ENCODE data around the gene LDHA. TPM values are rescaled to one million over a fixed set of nuclear protein-coding genes. Genes with fewer than 3 reads are reported as not detected.

The LDHA gene
- total RNA-seq = 507 TPM

DNA sequence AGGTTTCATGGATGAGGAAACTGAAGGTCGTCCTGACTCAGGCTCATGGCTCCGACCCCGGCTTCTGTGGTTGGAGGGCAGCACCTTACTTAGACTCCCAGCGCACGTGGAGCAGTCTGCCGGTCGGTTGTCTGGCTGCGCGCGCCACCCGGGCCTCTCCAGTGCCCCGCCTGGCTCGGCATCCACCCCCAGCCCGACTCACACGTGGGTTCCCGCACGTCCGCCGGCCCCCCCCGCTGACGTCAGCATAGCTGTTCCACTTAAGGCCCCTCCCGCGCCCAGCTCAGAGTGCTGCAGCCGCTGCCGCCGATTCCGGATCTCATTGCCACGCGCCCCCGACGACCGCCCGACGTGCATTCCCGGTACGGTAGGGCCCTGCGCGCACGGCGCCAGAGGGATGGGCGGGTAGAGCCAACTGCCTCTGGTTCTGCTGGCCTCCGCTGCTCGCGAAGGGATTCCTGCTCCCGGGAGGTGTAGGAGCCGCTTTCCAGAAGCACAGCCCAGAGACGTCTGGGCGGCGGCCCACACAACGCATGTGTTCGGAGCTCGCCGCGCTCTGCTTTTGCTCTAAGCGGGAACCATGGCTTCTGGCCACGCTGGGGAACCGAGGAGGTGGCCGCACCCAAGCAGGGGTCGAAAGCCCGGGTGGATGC, at the start of gene LDHA:
Gene LDHA (plus strand): TSS at position 289 of the 653 bp plus-strand sequence. CDS start 2,280 bp downstream, outside the sequence.

DNA sequence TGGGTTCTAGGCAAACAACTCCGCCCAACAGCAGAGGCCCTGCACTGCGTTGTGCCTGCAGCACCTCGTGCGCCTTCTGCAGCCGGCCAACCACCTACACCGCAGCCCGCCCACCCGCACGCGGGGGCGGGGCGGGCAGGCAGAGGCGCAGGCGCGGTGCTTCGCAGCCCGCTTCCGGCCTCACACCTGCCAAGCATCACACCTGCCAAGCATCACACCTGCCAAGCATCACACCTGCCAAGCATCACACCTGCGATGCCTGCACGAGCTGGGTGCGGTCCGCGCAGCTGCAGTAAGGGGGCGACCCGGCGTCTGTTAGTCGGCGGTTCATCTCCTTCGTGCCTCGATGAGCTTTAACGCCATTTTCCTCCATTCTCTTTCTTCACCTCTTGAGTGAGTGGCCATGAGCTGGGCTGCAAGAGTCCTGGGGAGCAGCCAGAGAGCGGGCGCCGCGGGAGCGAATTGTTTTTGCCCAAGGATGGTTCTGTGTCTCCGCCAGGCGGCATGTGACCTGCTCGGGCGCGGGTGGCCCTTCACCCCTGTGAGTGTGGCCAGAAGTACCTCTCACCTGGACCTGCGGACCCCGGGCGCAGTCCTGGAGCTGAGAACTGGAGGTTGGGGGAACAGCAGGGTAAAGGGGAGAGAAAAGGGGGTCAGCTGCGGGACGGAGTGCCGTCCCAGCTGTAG, 61.5 kb downstream of the LDHA start, which contains the start of gene LDHAL6A:
Gene LDHAL6A (plus strand): TSS at position 171 of the 687 bp plus-strand sequence. CDS start 825 bp downstream, outside the sequence.

Other genes with a start within 250 kb of the LDHA start
- gene MRGPRX4, start 221.7 kb upstream of the LDHA start, total RNA-seq = not detected
- not detected for gene SAA4, start 157.8 kb upstream of the LDHA start, total RNA-seq
- 0.99 TPM for gene SAA2, start 145.9 kb upstream of the LDHA start, total RNA-seq
- not detected for gene SAA1, start 128.3 kb upstream of the LDHA start, total RNA-seq
- gene HPS5, start 72.4 kb upstream of the LDHA start, total RNA-seq = 43.2 TPM
- 94.6 TPM for gene GTF2H1, start 72.0 kb upstream of the LDHA start, total RNA-seq
- gene LDHC, start 17.8 kb downstream of the LDHA start, total RNA-seq = not detected
- not detected for gene LDHAL6A, start 61.3 kb downstream of the LDHA start, total RNA-seq
- 108 TPM for gene TSG101, start 132.4 kb downstream of the LDHA start, total RNA-seq
- 30.5 TPM for gene UEVLD, start 194.2 kb downstream of the LDHA start, total RNA-seq
- 1.5 TPM for gene MISFA, start 205.2 kb downstream of the LDHA start, total RNA-seq
- 29.7 TPM for gene SPTY2D1, start 239.8 kb downstream of the LDHA start, total RNA-seq